HK-2 (cell line): ENCODE results near the gene FBXL22.

Source experiments
- DNase-seq: peaks from one replicate; pipeline ENCODE4 v3.0.0-alpha.2; 2018; ENCODE audit not compliant: unreplicated experiment

The FBXL22 gene

GRCh38 chr15:63593705-63594671, 3.2 kb upstream of the FBXL22 start:
- no peak for DNase-seq

- no peak for DNase-seq
Observed at GRCh38 chr15:63595065-63595464, 2.1 kb upstream of the FBXL22 start.

- no peak for DNase-seq
Observed at GRCh38 chr15:63595688-63596087, 1.5 kb upstream of the FBXL22 start.

- DNase-seq: no peak
Observed at GRCh38 chr15:63596676-63597037, 530 bp upstream of the FBXL22 start.

GRCh38 chr15:63597821-63598220, 634 bp downstream of the FBXL22 start:
- no peak for DNase-seq

GRCh38 chr15:63598473-63599400, 1.6 kb downstream of the FBXL22 start:
- DNase-seq: no peak

GRCh38 chr15:63599401-63600000, 2.3 kb downstream of the FBXL22 start:
- DNase-seq: peak; percentile 46

- no peak for DNase-seq
Observed at GRCh38 chr15:63600001-63600615, 2.9 kb downstream of the FBXL22 start.

- peak; percentile 79 for DNase-seq
Observed at GRCh38 chr15:63600616-63601025, 3.4 kb downstream of the FBXL22 start.

- DNase-seq: peak; percentile 23
Observed at GRCh38 chr15:63601026-63601703, 4.0 kb downstream of the FBXL22 start.

- no peak for DNase-seq
Observed at GRCh38 chr15:63601704-63602185, 4.6 kb downstream of the FBXL22 start.

GRCh38 chr15:63602595-63602994, 5.4 kb downstream of the FBXL22 start:
- DNase-seq: no peak

GRCh38 chr15:63603516-63603915, 6.3 kb downstream of the FBXL22 start:
- DNase-seq: no peak

GRCh38 chr15:63604281-63604680, 7.1 kb downstream of the FBXL22 start:
- no peak for DNase-seq

- no peak for DNase-seq
Observed at GRCh38 chr15:63605036-63605435, 7.8 kb downstream of the FBXL22 start.

GRCh38 chr15:63605816-63606215, 8.6 kb downstream of the FBXL22 start:
- DNase-seq: no peak

GRCh38 chr15:63606308-63606707, 9.1 kb downstream of the FBXL22 start:
- no peak for DNase-seq

- no peak for DNase-seq
Observed at GRCh38 chr15:63608989-63609388, 11.8 kb downstream of the FBXL22 start.

GRCh38 chr15:63609448-63609847, 12.3 kb downstream of the FBXL22 start:
- DNase-seq: no peak

GRCh38 chr15:63610209-63610841, 13.1 kb downstream of the FBXL22 start:
- peak; percentile 57 for DNase-seq
